NCI-H187 treated with DMSO at 0.1 percent for 48 hours (cell line): ENCODE data around the gene NID1.
"Not testable (repeated sequence)": the region's sequence is repeated elsewhere in the genome, so short reads cannot be mapped to it uniquely, and the experiment has no call there.

Experiments
- DNase-seq: peaks from one replicate; lab custom pipeline; 2025; lab: John Stamatoyannopoulos, UW

Gene NID1

DNA sequence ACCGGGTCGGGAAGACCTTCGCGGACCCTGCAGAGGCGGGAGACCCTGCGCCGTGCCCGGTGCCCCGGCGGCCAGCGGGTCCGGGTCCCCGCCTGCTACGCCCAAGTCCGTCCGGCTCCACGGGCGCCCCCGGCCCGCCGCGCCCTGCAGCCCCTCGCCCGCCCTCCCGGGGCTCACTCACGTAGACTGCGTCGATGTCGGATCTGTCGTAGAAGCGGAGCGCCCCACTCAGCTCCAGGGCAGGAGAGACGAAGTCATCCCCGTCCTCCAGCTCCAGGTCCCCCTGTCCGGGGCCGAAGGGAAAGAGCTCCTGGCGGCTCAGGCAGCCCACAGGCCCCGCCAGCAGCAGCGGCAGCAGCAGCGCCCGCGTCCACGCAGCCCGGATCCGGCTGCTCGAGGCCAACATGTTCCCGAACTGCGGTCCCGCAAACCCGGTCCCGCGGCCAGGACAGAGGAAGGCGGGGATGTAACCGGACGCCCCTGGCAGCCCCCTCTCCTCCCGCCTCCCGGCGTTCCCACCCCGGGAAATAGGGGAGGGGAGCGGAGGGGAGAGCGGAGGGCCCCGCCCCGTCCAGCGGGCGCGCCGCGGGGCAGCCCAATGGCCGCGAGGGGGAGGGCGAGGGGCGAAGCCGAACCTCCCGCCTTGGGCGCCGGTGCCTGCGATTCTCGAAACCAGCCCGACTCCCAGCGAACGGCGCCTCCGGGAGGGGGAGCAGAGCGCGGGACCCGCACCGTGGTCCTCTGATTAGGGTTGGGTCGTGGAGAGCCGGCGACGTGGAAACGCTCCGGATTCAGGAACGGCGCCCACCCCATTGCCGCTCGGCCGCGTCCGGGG is at the start of gene NID1:
Gene NID1 (minus strand): TSS at position 417 of the 835 bp plus-strand sequence. CDS start 11 bp downstream, at position 406.
- DNase-seq, result no peak

DNA sequence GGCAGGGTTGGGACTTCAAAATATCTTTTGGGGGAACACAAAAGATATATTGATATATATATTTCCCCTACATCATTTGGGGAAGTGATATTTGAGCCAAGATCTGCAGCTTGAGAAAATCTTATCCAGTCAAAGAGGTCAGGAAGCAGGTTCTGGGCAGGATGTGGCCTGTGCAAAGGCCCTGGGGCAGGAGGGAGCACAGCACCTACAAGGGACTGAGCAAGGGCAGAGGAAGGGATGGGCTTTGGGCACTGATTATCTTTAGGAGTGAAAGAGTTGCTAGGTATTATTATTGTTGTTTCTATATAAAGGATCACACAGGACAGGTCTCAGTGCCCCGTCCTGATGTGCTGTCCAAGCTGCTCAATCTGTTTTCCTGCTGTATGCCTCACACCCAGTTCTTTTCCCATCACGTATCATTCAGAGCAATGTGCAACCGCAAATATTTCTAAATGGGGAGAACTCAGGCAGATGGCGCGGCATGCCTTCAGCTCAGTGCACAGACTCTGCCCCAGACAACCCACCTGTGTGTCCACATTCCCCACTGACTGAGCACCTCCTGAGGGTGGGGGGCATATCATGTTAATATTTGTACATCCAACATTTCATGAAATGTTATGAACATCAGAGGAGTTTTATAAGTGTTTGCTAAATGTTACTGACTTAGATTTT is 49.3 kb upstream of the NID1 start:
- no peak for DNase-seq

DNA sequence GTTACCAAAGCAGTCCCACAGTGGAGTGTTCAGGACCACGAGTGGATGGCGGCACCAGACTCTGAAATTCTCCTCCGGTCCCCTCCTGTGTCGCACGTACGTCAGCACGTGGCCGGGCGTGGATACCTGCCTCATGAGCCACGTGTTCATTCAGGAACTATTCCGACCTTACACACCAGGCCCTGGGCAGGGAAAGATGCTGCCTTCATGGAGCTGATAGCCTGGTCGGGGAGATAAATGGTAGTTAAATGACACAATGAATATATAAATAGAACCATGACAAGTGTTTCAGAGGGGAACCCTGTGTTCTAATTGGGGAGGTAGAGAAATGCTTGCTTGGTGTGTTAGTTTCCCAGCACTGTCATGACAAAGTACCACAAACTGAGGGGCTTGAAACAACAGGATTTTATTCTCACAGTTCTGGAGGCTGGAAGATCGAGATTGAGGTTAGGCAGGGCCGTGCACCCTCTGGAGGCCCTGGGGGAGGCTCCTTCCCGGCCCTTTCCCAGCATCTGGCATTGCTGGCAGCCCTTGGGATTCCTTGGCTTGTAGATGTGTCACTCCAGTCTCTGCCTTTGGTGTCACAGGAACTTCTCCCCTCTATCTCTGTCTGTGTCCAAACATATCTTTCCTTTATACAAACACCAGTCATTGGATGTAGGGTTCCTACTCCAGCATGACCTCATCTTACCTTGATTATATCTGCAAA is 48.6 kb upstream of the NID1 start:
- DNase-seq, result no peak

DNA sequence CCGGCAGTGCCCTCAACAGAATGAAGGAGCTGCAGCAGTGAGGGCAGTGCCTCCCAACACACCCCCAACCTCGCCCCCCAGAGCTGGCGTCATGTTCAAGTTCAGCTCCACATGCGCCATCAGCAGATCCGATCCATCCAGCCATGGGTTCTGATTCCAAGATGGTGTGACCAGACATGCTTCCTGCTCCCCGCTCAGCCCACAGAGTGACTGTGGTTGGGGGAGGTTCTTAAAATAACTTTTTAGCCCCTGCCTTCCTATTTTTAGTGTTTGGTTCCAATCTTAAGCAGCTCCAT is 47.4 kb upstream of the NID1 start:
- DNase-seq, result no peak

GRCh38 chr1:236111527-236112331 is 46.8 kb upstream of the NID1 start:
- DNase-seq, result no peak

- DNase-seq, result no peak
Measured at GRCh38 chr1:236110137-236110536, 45.2 kb upstream of the NID1 start.

- DNase-seq, result no peak
Measured at GRCh38 chr1:236108027-236108648, 43.2 kb upstream of the NID1 start.

DNA sequence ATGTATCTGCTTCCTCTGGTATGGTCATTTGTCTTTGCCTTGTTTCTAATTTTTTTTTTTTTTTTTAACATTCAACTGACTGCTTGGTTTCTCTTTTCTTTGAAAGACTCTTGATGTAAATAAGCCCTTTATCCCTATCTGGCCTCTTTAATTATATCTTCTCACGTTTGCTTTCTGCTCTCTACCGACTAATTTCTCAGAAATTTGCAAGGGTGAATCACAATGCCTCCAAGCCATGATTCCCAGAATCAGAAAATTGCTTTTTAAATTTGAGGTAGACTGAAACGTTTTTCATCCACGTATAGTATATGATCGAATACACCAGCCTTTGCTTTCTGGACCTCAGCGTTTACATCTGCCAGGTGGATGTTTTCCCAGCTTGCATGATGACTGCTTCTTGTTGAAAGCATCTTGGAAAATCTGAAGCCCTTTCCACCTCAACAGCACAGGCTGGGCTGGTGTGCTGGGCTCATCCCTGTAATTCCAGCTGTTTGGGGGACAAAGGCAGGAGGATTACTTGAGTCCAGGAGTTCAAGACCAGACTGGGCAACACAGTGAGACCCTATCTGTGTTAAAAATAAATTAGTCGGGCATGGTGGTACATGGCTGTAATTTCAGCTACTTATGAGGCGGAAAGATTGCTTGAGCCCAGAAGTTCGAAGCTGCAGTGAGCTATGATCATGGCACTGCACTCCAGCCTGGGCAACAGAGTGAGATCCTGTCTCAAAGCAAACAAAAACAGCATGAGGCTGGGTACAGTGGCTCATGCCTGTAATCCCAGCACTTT is 42.4 kb upstream of the NID1 start:
- DNase-seq, result no peak

GRCh38 chr1:236103646-236104218 is 38.8 kb upstream of the NID1 start:
- no peak for DNase-seq

GRCh38 chr1:236103059-236103458 is 38.2 kb upstream of the NID1 start:
- DNase-seq, result no peak

DNA sequence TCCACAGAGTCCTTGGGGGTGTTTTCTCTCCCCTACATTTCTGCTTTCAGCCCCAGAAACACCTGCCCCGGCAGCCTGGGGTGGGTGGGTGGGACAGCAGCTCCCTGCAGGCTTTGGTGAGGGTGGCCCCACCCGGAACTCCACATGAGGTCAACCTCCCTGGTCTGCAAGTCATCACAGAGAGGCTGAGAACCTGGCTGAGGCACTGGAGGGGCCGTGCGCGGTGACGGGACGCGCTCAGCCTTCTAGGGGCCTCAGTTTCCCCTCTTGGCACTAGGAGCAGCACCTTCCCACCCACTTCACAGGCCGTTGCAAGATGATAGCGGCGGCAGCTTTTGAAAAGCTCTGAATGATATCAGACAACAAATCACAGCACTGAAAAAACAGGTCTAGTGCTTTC is 37.7 kb upstream of the NID1 start:
- no peak for DNase-seq

- DNase-seq, result no peak
Measured at GRCh38 chr1:236101233-236102200, 36.6 kb upstream of the NID1 start.

GRCh38 chr1:236100799-236101198 is 35.9 kb upstream of the NID1 start:
- no peak for DNase-seq

- DNase-seq, result no peak
Measured at GRCh38 chr1:236099355-236099974, 34.6 kb upstream of the NID1 start.

DNA sequence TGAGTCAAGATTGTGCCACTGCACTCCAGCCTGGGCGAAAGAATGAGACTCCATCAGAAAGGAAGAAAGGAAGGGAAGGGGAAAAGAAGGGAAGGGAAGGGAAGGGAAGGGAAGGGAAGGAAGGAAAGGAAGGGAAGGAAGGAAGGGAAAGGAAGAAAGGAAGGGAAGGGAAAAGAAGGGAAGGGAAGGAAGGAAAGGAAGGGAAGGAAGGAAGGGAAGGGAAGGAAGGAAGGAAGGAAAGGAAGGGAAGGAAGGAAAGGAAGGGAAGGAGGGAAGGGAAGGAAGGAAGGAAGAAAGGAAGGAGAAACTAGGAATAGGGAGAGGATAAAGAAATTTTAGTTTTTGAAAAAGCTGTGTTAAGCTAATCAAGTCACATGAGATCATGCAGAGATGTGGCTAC is 33.4 kb upstream of the NID1 start:
- no peak for DNase-seq

GRCh38 chr1:236096660-236097482 is 32.0 kb upstream of the NID1 start:
- DNase-seq, result not testable (repeated sequence)

DNA sequence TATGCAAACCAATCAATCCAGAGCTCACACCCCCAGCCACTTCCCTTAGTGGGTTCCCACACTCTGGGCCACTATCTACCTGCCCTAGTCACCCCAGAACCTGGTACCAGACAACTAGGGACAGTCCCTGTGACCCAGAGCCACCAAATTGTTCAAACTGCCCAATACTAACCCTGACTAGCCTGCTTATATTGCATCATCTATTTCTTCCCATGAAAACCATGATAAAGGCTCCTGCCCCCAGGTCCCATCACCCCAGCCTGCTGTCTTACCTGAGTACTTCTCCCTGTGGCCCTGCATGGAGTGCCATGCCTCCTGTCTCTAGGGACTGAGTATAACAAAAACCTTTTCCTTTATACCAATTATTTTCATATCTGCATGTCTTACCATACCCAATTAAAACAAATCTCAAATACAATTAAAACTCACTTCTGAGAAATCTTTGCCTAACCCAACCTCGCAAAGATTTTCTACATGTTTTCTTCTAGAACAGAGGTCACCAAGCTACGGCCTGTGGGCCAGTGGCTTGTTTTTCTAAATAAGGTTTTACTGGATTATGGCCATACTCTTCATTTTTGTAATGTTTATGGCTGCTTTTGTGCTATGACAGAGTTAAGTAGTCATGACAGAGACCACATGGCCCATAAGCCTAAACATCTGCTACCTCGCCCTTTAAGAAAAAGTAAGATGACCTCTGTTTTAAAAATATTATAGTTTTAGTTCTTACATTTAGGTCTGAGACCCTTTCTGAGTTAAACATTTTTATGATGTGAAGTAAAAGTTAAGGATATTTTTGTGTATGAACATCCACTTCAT is 31.0 kb upstream of the NID1 start:
- DNase-seq, result no peak
